NCI-H1930 (cell line): ENCODE data around the gene RABGAP1L.
"Not testable (repeated sequence)": the region's sequence is repeated elsewhere in the genome, so short reads cannot be mapped to it uniquely, and the experiment has no call there.

Experiments used
- DNase-seq, 2 experiments: peaks; one replicate each; lab custom pipeline; 2025; lab: John Stamatoyannopoulos, UW

RABGAP1L gene

GRCh38 chr1:174445351-174445750 lies 286.0 kb downstream of the RABGAP1L start:
- DNase-seq: no peak

GRCh38 chr1:174445817-174446216 lies 286.5 kb downstream of the RABGAP1L start:
- no peak for DNase-seq

- DNase-seq: no peak
Measured at GRCh38 chr1:174447866-174448530, 288.7 kb downstream of the RABGAP1L start, which contains the start of gene GPR52. Gene GPR52 (plus strand): TSS chr1:174447964. CDS start chr1:174448112, 148 bp downstream.

- no peak for DNase-seq
Measured at GRCh38 chr1:174448531-174448883, 289.2 kb downstream of the RABGAP1L start.

GRCh38 chr1:174448974-174449373 lies 289.7 kb downstream of the RABGAP1L start:
- no peak for DNase-seq

GRCh38 chr1:174451408-174451807 lies 292.1 kb downstream of the RABGAP1L start:
- no peak for DNase-seq

GRCh38 chr1:174465855-174466254 lies 306.5 kb downstream of the RABGAP1L start:
- DNase-seq: no peak

- no peak for DNase-seq
Measured at GRCh38 chr1:174466607-174467006, 307.3 kb downstream of the RABGAP1L start.

- DNase-seq: no peak
Measured at GRCh38 chr1:174469052-174469451, 309.7 kb downstream of the RABGAP1L start.

- DNase-seq: no peak
Measured at GRCh38 chr1:174469687-174470086, 310.4 kb downstream of the RABGAP1L start.

GRCh38 chr1:174479281-174479680 lies 320.0 kb downstream of the RABGAP1L start:
- no peak for DNase-seq

GRCh38 chr1:174480324-174480723 lies 321.0 kb downstream of the RABGAP1L start:
- no peak for DNase-seq

- no peak for DNase-seq
Measured at GRCh38 chr1:174491606-174492005, 332.3 kb downstream of the RABGAP1L start.

- no peak for DNase-seq
Measured at GRCh38 chr1:174497478-174497877, 338.2 kb downstream of the RABGAP1L start.

- not testable (repeated sequence) for DNase-seq
Measured at GRCh38 chr1:174516755-174517154, 357.4 kb downstream of the RABGAP1L start.

GRCh38 chr1:174519844-174520243 lies 360.5 kb downstream of the RABGAP1L start:
- peak in 1 of 2 experiments; percentile 25 for DNase-seq

- DNase-seq: no peak
Measured at GRCh38 chr1:174531751-174532150, 372.4 kb downstream of the RABGAP1L start.

GRCh38 chr1:174534789-174535188 lies 375.5 kb downstream of the RABGAP1L start:
- no peak for DNase-seq

- DNase-seq: no peak
Measured at GRCh38 chr1:174535207-174535606, 375.9 kb downstream of the RABGAP1L start.

- not testable (repeated sequence) for DNase-seq
Measured at GRCh38 chr1:174543421-174543820, 384.1 kb downstream of the RABGAP1L start.

GRCh38 chr1:174550296-174550695 lies 391.0 kb downstream of the RABGAP1L start:
- no peak for DNase-seq

GRCh38 chr1:174556392-174556791 lies 397.1 kb downstream of the RABGAP1L start:
- no peak for DNase-seq

GRCh38 chr1:174568551-174568950 lies 409.2 kb downstream of the RABGAP1L start:
- DNase-seq: no peak

GRCh38 chr1:174569240-174569639 lies 409.9 kb downstream of the RABGAP1L start:
- DNase-seq: no peak
